GM18907 (cell line): ENCODE results near the gene PRKCA.
"Not testable (repeated sequence)": the region's sequence is repeated elsewhere in the genome, so short reads cannot be mapped to it uniquely, and the experiment has no call there.

ENCODE experiments used
- ATAC-seq: cut with Tn5 transposase; IDR thresholded peaks from one replicate; pipeline ENCODE4 v1.9.1; 2021; ENCODE audit warnings: mild to moderate bottlenecking, moderate library complexity; ENCODE audit not compliant: unreplicated experiment

The PRKCA gene

GRCh38 chr17:66695098-66695497 lies 392.7 kb downstream of the PRKCA start:
- ATAC-seq, result no peak

- ATAC-seq, result no peak
Measured at GRCh38 chr17:66698270-66698669, 395.9 kb downstream of the PRKCA start.

GRCh38 chr17:66701462-66701861 lies 399.0 kb downstream of the PRKCA start:
- no peak for ATAC-seq

- ATAC-seq, result no peak
Measured at GRCh38 chr17:66702106-66702936, 399.9 kb downstream of the PRKCA start.

GRCh38 chr17:66704858-66705520 lies 402.6 kb downstream of the PRKCA start:
- ATAC-seq, result peak; percentile 27

GRCh38 chr17:66706851-66707450 lies 404.5 kb downstream of the PRKCA start:
- no peak for ATAC-seq

GRCh38 chr17:66711401-66711800 lies 409.0 kb downstream of the PRKCA start:
- ATAC-seq, result no peak

- ATAC-seq, result no peak
Measured at GRCh38 chr17:66711881-66712321, 409.5 kb downstream of the PRKCA start.

- ATAC-seq, result no peak
Measured at GRCh38 chr17:66712453-66712852, 410.0 kb downstream of the PRKCA start.

- not testable (repeated sequence) for ATAC-seq
Measured at GRCh38 chr17:66713021-66713532, 410.7 kb downstream of the PRKCA start.

GRCh38 chr17:66713533-66714042 lies 411.2 kb downstream of the PRKCA start:
- peak; percentile 76 for ATAC-seq

- no peak for ATAC-seq
Measured at GRCh38 chr17:66714046-66715023, 411.9 kb downstream of the PRKCA start.

GRCh38 chr17:66715076-66715675 lies 412.8 kb downstream of the PRKCA start:
- no peak for ATAC-seq

GRCh38 chr17:66715745-66716156 lies 413.3 kb downstream of the PRKCA start:
- ATAC-seq, result no peak

- no peak for ATAC-seq
Measured at GRCh38 chr17:66716236-66717026, 414.0 kb downstream of the PRKCA start.

GRCh38 chr17:66717641-66718058 lies 415.2 kb downstream of the PRKCA start:
- peak; percentile 69 for ATAC-seq

GRCh38 chr17:66720027-66720426 lies 417.6 kb downstream of the PRKCA start:
- ATAC-seq, result no peak

GRCh38 chr17:66720567-66720966 lies 418.2 kb downstream of the PRKCA start:
- no peak for ATAC-seq

GRCh38 chr17:66722341-66722740 lies 419.9 kb downstream of the PRKCA start:
- ATAC-seq, result no peak
